ENCODE results near the gene CLIC3.
A peak's percentile ranks its signal among the peaks of the same experiment; 100 is the strongest.

Gene CLIC3

GRCh38 chr9:137030538-137031527 lies 34.5 kb upstream of the CLIC3 start:
- DNase-seq (ENCODE audit: low spot score) = no peak

- DNase-seq (ENCODE audit: low spot score) = no peak
Observed at GRCh38 chr9:137030006-137030405, 33.6 kb upstream of the CLIC3 start.

GRCh38 chr9:137029058-137029936 lies 32.9 kb upstream of the CLIC3 start:
- DNase-seq (ENCODE audit: low spot score) = peak; percentile 85

- DNase-seq (ENCODE audit: low spot score) = peak; percentile 85
Observed at GRCh38 chr9:137028263-137029057, 32.1 kb upstream of the CLIC3 start.

GRCh38 chr9:137027369-137028262 lies 31.2 kb upstream of the CLIC3 start, which contains the start of gene ABCA2:
Gene ABCA2 (minus strand): TSS chr9:137028237. CDS start chr9:137028140, 97 bp downstream.
- DNase-seq (ENCODE audit: low spot score) = no peak

- no peak for DNase-seq (ENCODE audit: low spot score)
Observed at GRCh38 chr9:137026828-137027227, 30.5 kb upstream of the CLIC3 start.

- no peak for DNase-seq (ENCODE audit: low spot score)
Observed at GRCh38 chr9:137026384-137026783, 30.0 kb upstream of the CLIC3 start.

- no peak for DNase-seq (ENCODE audit: low spot score)
Observed at GRCh38 chr9:137025517-137025966, 29.2 kb upstream of the CLIC3 start.

GRCh38 chr9:137023583-137023991 lies 27.2 kb upstream of the CLIC3 start:
- DNase-seq (ENCODE audit: low spot score) = no peak

GRCh38 chr9:137023157-137023556 lies 26.8 kb upstream of the CLIC3 start:
- no peak for DNase-seq (ENCODE audit: low spot score)

- no peak for DNase-seq (ENCODE audit: low spot score)
Observed at GRCh38 chr9:137022662-137023008, 26.3 kb upstream of the CLIC3 start.

- DNase-seq (ENCODE audit: low spot score) = peak; percentile 93
Observed at GRCh38 chr9:137021979-137022661, 25.8 kb upstream of the CLIC3 start.

- no peak for DNase-seq (ENCODE audit: low spot score)
Observed at GRCh38 chr9:137021568-137021978, 25.2 kb upstream of the CLIC3 start.

GRCh38 chr9:137020771-137021567 lies 24.6 kb upstream of the CLIC3 start:
- DNase-seq (ENCODE audit: low spot score) = no peak

GRCh38 chr9:137019891-137020683 lies 23.7 kb upstream of the CLIC3 start:
- DNase-seq (ENCODE audit: low spot score) = no peak

- no peak for DNase-seq (ENCODE audit: low spot score)
Observed at GRCh38 chr9:137018761-137019559, 22.6 kb upstream of the CLIC3 start.

- DNase-seq (ENCODE audit: low spot score) = peak; percentile 48
Observed at GRCh38 chr9:137017791-137018497, 21.6 kb upstream of the CLIC3 start.

Data from iPS-NIHi11 (cell line).